Measurements from ENCODE around the gene MAGOHB.

DNA sequence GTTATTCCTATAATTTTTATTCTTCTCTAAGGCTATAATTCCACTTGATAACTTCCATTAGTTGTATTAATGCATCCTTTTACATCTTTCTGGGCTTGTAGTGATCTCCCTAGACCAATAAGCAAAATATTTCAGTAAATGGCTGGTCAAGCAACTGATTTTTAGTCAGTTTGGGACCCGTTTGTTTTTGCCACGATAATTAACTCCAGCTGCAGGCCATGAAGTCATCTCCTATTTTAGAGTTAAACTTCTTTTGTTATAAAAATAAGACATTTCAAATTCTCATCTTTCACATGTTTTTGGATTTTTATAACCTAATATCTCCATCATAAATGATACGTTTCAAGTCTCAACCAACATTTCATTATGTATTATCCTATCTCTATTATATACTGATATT, 49.4 kb downstream of the MAGOHB start:
- TF ChIP-seq POLR2AphosphoS5 (IDR thresholded peaks at IDR 0.05; ENCODE audit: borderline replicate concordance, low read depth, low read length) (no peak), EZH2 (IDR thresholded peaks at IDR 0.05) (no peak), FOXP2 (optimal IDR thresholded peaks at IDR 0.05; ENCODE audit: control extremely low read depth, extremely low read length, insufficient read depth) (no peak)

Data from SK-N-MC (cell line).